Measurements from ENCODE around the gene TFDP2. TPM values are rescaled to one million over a fixed set of nuclear protein-coding genes. Genes with fewer than 3 reads are reported as not detected.

Gene TFDP2
- total RNA-seq, 6 experiments from 2014 or later = 17.9 to 30.9 (median 24.1) TPM

GRCh38 chr3:141894524-141895176 lies 254.7 kb downstream of the TFDP2 start:
- no peaks in the 10 kb centered on the region for H3K27me3 ChIP-seq
- 67% methylated on average over 5 of the region's 5 CpGs for WGBS (ENCODE audit: insufficient coverage, low coverage, low lambda C conversion rate, missing lambda C conversion rate)
- DNase-seq = no peak
- H3K27ac ChIP-seq = no peak overlapping the region
- H3K4me3 ChIP-seq = no peak overlapping the region
- TF ChIP-seq POLR2A (IDR thresholded peaks at IDR 0.05) (no peak), CTCF (IDR thresholded peaks at IDR 0.05) (no peak)
- no peak for ATAC-seq
- intact Hi-C loops (cut with DNase I) = no loop called here
- H3K9me3 ChIP-seq = no peaks in the 10 kb centered on the region
- H3K36me3 ChIP-seq = no peaks in the 10 kb centered on the region
- no peaks in the 10 kb centered on the region for H3K4me1 ChIP-seq

Small RNA genes within 50 kb of the gene (small RNA-seq; reads per million reads assigned to genes)
- 0 reads per million in 2 experiments for gene RNU6-425P
- gene RNU6-509P = 0 reads per million in 2 experiments

Other genes starting within 250 kb of the TFDP2 start
- gene GK5, start 76.0 kb upstream of the TFDP2 start, total RNA-seq = 1 to 10 TPM; 3.2 to 6.7 (median 5.1) TPM